GM19043 (cell line): ENCODE measurements around the gene ADAM10.

ENCODE experiments used
- ATAC-seq: cut with Tn5 transposase; IDR thresholded peaks from one replicate; pipeline ENCODE4 v1.9.1; 2021; ENCODE audit warnings: low read depth; ENCODE audit not compliant: unreplicated experiment

ADAM10 gene

DNA sequence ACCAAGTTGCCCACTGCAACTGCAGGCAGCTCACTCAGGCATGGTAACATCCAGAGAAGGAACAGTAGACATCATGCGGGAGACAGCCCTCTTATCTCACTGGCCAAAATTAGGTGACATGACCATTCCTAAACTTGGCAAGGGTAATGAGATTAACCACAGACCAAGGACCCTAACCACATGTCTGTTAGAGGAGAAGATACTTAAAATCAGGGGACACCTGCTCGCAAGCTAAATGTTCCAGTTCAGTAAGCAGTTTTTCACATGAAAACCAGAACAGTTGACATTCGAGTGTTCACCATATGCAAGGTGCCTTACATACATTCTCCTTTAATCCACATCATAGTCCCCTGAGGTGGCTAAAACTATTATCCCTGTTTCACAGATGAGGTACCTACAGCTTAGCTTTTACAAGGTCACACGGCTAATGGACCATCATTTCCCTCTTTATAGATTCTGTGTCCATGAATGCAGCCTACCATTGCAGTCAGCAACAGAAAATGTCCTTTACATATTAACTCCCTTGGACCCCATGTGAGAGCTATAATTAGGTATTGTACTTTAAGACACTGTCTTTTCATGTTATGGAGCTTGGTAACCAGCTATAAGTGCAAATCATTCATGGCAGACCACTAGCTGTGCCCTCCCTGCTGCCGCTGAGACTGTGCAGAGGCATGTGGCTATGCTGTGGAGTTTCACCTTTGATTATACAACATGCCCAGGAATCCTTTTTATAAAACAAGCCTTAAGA, 163.6 kb downstream of the ADAM10 start:
- peak; percentile 71 for ATAC-seq

DNA sequence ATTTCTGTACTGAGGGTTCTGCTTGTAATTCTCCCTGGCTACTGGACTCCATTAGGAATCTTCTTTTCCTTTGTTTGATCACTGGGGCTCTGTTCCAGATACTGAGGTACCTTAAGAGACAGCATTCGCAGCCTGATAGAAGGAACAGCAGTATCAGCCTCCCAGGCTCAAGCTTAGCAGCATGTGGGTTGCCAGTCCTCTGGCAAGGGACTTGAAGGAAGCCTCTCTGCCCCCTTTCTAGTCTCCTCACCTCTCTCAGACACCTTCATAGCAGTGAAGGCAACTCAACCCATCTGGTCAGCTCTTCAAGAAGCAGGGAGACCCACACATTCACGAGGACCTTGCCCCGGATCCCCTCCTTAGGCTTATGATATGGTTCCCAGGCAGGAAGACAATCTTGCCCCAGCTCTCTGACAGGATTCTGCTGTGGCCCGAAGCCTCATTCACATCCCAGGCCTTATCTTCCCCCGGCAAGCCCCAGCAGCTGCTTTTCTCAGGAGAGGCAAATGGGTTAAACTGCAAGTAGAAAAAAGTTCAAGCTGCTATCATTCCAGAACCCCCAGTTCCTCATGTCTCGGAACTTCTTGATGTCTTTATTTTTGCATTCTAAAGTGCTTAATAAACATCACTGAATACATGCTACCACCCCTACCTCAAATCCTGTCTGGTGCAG, 164.6 kb downstream of the ADAM10 start:
- ATAC-seq = no peak

DNA sequence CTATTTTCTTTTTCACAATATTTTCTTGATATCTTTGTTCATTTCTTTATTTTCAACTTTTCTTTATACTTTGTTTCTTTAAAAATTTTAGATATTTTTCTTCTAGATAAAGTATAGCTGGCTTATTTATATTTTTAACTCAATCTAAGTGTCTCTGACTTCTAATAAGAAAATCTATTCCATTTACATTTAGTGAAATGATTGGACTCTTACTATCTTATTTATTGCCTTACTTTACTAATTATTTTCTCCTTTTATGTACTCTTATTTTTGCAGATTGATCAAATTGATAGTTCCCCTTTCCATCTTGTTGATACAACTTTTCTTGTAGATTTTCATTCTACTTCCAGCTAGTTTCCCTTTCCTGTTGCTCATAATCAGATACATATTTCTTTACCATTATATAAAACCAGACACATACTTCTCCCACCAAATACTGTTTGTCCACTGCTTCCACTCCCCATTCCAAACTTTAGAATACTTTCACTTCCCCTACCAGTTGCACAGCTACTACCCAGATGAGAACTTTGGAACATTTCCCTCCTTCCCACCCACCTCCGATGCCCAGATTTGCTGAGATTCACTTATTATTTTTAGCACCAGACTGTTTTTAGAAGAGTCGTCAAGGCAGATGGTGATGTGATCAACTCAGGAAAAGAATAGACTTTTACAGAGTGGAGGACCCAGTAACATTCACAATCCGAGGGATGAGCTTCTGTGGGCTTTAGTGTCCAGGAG, 166.2 kb downstream of the ADAM10 start:
- no peak for ATAC-seq

DNA sequence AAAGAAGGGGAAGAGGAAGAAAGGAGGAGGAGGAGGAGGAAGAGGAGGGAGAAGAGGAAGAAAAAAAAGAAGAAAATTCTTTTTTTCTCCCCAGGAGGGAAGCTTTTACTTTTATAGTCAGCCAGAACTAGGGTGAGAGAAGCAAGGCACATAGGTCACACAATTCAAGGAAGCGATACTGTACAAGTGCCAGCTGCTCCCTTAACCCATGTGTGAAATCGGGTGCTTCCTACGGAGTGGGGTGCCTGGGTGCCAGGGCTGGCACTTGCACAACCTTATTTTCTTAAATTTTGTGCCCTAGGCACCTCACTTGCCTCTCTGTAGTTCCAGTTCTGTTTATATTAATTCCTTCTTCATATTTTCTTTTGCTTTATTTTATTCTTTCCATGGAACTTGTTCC, 167.3 kb downstream of the ADAM10 start:
- ATAC-seq = no peak

DNA sequence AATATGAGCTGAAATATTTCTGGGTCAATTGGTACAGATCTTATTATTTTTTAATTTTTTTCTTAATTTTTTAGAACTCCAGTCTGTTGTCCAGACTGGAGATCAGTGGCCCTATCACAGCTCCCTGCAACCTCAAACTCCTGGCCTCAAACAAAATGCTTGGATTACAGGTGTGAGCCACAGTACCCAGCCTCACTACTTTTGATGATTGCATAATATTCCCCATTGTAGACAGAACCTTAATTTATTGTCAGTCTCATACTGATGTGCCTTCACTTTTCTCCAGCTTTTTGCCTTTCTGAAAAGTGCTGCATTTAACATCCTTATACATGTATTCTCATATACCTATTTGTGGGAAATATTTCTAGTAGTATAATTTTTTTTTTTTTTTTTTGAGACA, 172.8 kb downstream of the ADAM10 start:
- no peak for ATAC-seq

DNA sequence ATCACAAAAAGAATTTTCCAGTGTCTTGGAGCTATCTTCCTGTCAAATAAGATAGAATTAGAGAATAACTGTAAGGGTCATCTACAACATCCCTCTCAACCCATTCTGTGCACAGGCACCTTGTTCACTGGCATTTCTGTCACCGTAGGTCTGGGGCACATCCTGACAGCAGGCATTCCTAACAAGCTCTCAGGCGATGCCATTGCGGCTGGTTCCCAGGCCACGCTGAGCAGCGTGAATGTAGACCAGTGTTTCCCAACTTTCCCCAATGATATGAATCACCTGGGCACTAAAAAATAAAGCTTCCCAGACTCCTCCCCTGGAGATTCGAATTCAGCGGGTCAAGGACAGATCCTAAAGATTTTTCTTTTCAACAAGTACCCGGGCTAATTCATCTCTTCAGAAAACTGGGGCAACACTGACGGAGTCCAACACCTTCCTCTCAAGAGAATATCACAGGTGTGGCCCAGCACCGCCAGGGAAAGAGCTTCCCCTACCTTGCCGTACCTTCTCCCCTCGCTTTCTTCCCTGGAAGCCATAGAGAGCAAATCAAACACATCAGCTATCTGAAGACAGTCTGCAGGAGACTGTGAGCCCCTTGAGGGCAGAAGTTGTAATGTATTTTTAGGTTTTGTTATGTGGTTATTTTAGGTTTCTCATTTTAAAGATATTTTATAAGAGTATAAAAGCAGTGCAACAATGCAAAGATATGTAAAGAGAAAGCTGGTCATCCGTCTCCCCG, 174.3 kb downstream of the ADAM10 start:
- ATAC-seq = no peak

DNA sequence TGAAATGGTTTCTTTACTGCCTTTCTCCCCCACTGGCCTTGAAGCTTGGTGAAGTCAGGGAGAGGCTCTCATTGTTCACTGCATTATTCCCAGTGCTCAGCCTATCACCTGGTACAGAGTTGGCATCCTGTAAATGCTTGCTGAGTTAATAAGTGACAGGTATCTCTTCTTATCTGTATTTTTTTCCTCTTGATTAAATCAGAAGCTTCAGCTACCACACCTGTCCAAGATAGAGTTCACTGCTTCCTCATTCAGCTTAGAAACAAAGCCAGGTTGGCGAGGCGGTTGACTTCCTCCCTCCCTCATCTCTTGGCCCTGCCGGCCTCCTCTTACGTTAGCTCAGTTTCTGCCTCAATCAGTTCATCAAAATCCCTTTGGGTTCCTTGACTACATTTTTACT, 174.9 kb downstream of the ADAM10 start:
- ATAC-seq = no peak

DNA sequence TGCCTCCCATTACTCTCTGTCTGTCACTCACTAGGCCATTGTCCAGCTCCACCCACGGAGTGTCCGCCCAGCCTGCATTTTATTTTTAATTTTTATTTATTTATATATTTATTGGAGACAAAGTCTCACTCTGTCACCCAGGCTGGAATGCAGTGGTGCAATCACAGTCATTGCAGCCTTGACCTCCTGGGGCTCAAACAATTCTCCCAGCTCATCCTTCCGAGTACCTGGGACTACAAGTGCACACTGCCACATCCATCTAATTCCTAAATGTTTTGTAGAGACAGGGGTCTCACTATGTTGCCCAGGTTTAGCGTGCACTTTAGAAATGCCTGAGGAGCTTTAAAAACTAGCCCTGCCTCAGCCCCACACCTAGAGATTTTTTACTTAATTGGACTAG, 176.2 kb downstream of the ADAM10 start:
- no peak for ATAC-seq

DNA sequence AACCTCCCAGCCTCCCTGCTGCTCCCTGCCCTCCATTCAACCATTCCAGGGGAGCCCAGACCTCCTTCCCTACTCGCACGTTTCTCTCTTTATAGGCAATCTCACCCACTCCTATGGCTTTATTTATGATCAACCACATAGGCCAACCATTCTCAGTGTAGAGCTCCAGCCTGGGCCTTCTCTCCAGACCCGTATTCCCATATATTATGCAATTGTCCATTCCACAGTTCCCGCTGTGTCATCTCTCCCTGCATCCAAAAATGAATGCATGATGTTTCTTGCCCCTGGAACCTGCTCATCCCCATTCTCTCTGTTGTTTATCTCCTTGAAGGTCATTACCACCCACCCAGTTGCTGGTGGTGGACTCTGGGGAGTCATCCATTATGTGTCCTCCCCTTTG, 177.0 kb downstream of the ADAM10 start:
- no peak for ATAC-seq

DNA sequence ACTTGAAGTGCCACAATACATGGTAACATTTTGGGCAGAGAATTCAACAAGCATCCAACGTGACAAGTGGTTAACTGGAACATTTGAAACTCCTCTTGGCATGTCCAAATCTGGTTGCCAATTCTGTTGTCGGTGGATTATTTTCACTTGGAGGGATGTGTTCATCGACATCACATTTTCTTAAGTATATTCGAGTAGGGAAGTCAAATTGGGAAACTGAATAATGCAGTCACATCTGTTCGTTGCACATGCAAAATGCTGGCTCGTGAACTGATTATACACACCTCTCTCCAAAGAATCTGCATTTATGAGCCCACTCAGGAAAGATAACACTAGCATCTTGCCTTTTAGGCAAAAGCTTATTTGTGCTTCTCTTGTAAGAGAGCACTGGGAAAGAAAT, 178.0 kb downstream of the ADAM10 start:
- no peak for ATAC-seq

DNA sequence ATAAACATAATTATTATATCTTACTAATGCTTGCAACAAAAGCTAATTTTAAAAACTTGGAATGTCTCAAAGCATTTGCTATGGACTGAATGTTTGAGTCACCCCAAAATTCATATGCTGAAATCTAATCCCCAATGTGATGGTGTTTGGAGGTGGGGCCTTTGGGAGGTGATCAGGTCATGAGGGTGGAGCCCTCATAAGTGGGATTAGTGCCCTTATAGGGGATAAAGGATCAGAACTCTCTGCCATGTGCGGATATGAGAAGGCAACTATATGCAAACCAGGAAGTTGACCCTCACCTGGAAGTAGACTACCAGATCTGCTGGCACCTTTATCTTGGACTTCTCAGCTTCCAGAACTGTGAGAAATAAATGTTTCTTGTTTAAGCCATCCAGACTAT, 180.1 kb downstream of the ADAM10 start:
- no peak for ATAC-seq

DNA sequence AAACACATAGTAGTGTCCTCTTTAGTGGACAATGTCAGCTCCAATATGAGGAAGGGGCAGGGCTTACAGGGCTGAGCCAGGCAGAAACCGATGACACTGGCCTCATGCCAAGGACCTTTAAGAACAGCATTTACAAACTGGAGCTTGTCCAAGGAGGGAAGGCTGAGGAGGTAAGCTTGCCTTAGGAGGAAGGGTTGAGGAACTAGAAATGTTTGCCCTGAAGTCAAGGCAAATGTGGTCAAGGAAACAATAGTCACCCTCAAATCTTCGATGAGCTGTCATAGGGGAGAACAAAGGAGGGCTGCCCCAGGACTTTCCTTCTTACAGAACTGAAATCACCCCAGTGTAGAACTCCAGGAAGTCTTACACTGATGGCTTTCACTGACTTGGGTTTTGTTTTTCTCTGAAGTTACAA, 181.3 kb downstream of the ADAM10 start:
- ATAC-seq = no peak

DNA sequence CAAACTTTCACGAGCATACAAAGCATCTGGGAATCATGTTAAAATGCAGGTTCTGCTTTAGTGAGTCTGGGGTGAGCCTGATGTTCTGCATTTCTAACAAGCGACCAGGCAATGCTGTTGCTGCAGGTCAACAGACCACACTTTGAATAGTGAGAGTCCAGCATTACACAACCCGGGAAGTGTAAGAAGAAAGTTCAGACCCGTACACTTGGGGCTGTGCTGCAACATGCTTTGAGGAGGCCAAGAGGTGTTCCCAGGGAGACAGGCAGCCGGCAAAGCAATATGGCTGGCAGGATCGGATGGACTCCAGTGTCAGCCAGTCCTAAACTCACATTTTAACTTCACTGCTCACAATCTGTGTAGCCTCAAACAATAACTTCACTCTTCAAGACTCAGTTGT, 183.5 kb downstream of the ADAM10 start:
- ATAC-seq = no peak

DNA sequence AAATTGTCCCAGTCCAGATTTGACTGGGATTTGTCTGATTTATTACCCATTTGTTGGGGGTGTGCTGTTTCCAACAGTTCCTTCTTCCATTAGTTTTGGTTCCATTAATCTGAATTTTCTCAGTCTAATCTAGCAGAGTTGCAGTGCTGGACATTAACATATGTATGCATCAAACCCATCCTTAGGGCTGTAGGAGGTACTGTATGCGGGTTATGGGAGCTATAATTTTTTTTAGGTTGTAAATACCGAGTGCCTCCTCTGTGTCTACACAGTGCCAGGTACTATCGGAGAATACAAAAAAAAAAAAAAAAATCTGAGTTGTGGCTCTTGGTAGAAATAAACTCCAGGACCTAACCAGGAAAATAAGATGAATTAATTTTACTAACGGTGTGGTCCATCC, 183.9 kb downstream of the ADAM10 start:
- ATAC-seq = no peak

DNA sequence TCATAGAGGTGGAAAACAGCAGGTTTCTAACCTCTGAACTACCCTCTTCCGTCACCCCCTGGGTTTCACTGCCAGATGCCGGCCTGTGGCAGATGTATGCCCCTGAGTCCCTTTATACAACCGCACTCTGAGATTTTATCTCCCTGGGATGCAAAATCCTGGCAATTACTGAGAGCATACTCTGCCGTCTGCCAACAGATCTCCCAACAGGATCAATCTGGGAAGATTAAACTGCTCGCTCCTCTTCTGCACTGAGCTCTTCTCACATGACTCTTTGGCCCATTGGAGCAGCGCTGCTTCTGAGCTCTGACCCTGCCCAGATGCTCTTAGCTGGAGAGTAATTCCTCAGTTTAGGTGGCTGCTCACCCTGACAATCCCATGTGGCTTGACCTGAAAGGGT, 184.5 kb downstream of the ADAM10 start:
- ATAC-seq = no peak

DNA sequence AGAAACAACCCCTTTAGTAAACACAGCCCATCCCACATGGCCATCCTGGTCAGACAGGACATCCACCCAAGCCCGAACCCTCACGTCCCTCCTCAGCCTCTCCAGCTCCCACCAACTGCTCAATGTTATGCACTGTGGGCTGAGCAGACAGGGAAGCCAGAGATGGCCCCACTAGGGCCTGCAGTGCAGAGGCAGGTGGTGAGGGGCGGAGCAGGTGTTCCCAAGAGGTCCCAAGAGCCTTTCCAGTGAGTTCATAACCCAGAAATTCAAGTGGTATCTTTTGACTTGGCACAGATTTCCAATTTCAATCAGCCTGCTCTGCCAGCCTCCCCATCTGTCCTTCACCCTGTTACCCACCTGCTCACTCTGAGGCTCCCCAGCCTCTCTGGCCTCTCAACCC, 187.4 kb downstream of the ADAM10 start:
- no peak for ATAC-seq

DNA sequence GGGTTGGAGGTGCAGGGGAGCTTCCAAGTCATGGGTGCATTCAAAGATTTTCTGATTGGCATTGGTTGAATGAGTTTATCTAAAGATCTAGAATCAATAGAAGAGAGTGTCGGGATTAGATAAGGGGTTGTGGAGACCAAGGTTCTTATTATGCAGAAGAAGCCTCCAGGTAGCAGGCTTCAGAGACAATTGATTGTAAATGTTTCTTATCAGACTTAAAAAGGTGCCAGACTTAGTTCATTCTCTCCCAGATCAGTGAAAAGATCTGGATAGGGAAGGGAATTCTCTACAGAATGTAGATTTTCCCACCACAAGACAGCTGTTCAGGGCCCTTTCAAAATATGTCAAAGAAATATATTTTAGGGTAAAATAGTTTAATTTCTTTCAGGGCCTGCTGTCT, 188.2 kb downstream of the ADAM10 start:
- ATAC-seq = no peak

DNA sequence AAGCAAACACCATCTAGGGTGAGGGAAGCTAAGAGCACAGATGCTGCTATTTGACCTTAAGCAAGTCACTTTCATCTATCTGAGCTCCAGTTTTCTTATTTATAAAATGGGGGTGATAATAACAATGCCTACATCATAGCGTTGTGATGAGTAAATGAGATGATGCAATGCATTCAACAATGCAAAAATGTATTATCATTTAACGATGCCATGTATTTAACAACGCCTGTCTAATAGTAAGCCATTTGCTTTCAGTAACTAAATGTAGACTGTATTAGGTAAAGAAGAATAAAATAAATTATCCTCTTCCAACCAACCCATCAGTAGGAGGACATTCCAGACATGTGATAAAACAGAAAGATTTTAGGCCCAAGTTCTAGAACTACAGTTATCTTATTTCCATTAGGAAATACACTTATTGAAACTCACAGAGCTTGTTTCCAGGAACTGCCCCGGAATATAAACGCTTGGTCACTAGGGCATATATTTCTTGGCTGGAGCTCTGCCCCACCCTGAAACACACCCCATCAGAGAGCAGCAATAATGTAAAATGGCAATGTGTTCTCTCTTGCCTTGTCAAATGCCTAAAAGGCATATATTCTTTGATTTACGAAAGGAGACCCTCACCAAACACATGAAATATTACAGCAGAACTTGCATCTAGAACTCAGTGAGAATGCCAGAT, 189.5 kb downstream of the ADAM10 start:
- ATAC-seq = no peak

DNA sequence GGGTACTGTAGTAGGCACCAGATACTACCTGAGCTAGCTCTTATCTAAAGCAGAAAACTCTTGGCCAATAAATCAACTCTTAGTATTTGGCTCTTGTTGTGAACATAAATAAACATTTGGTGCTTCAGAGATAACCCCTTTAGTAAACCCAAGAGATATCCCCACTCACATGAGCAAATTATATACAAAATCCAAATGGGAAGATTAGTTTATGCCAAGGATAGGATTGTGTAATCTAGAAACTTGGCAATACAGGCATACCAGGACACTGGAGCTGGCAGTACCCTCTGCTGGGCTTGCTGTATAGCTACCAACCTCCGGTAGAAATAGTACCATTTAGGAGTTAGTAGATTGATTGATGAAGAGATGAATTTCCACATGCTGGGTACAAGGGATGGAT, 190.7 kb downstream of the ADAM10 start:
- ATAC-seq = no peak

DNA sequence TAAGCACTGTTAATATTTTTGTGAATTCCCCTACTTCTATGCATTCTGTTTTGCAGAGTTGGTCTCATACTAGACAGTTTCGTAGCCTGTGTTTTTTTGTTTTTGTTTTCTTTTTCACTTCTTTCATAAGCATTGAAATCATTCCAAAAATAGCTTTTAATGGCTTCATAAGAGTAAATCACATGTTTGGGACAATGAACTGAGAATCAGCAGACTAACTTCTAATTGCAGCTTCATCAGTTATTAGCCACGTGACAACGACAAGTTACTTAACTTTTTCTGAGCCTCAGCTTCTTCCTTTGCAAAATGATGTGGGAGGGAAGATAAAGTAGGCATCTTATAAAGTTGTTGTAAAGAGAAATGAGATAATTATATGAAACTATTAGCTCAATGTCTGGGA, 193.0 kb downstream of the ADAM10 start:
- no peak for ATAC-seq

DNA sequence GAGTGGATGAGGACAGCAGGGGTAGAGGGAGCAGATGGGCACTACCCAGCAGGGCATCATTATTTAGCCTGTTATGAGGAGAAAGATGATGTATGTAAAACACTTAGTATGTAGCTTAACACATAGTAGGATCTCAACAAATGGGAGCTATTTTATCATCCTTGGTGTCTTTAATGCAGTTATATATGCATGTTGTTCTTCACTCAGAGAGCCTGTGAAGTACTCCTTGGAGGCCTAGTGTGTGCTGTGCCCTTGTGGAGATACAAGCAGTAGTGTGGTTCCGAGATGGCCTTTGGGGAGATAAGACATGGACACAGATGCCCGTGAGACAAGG, 193.5 kb downstream of the ADAM10 start:
- ATAC-seq = no peak
